ENCODE measurements around the gene RNLS. TPM values are rescaled to one million over a fixed set of nuclear protein-coding genes. Genes with fewer than 3 reads are reported as not detected.

Gene RNLS
- total RNA-seq, 1 donor from 2014 or later = 13.3 TPM

DNA sequence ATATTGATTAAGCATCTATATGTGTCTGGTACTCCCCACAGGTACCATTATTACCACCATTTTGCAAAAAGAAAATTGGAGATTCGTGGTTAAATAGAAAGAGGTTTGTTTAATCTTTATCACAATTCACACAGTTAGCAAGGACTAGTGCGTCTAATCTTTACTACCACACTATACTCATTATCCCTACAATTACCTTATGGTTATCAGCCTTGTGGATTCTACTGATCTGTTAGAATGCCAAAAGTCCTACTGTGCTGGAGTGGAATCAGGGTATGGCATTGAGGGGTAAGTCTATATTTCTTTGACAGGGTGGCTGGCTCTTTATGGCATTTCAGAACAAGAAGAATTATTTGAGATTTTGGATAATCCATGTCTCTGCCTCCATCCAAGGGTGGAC lies 156.1 kb downstream of the RNLS start:
- DNase-seq (ENCODE audit: extremely low spot score in 2 of 2) = no peak
- Histone ChIP-seq H3K27me3 (no peaks in the 10 kb centered on the region), H3K4me1 (no peaks in the 10 kb centered on the region), H3K36me3 (no peaks in the 10 kb centered on the region), H3K27ac (no peak overlapping the region), H3K9me3 (no peaks in the 10 kb centered on the region), H3K4me3 (no peak overlapping the region)
- intact Hi-C loops (cut with DNase I) = no loop called here
- TF ChIP-seq POLR2AphosphoS5 (IDR thresholded peaks at IDR 0.05; ENCODE audit: insufficient read depth in 1 of 2, low read depth in 1 of 2) (no peak), POLR2A (IDR thresholded peaks at IDR 0.05) (no peak), CTCF (IDR thresholded peaks at IDR 0.05) (no peak)

DNA sequence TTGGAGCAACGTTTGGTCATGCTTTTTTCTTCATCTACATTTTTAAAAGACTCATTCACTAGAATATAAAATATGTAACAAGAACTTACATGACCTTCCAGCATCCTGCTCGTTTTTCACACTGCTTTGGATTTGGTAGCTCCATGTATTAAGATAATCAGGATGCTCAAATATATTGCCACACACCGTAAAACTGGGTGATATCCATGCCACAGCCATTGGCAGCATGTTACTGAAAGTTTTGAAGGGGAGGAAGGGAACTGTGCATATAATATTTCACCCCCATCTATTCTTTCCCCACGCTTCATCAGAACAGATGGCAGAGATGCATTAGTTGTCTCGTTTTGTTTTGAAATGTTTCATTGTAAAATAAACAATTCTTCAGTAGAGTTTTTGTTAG lies 158.2 kb downstream of the RNLS start:
- H3K27ac ChIP-seq = no peak overlapping the region
- TF ChIP-seq POLR2AphosphoS5 (IDR thresholded peaks at IDR 0.05; ENCODE audit: insufficient read depth in 1 of 2, low read depth in 1 of 2) (no peak), POLR2A (IDR thresholded peaks at IDR 0.05) (no peak), CTCF (IDR thresholded peaks at IDR 0.05) (no peak)
- no peaks in the 10 kb centered on the region for H3K4me1 ChIP-seq
- H3K9me3 ChIP-seq = no peaks in the 10 kb centered on the region
- H3K36me3 ChIP-seq = no peaks in the 10 kb centered on the region
- intact Hi-C loops (cut with DNase I) = no loop called here
- no peak for DNase-seq (ENCODE audit: extremely low spot score in 2 of 2)
- H3K4me3 ChIP-seq = no peak overlapping the region
- H3K27me3 ChIP-seq = no peaks in the 10 kb centered on the region

DNA sequence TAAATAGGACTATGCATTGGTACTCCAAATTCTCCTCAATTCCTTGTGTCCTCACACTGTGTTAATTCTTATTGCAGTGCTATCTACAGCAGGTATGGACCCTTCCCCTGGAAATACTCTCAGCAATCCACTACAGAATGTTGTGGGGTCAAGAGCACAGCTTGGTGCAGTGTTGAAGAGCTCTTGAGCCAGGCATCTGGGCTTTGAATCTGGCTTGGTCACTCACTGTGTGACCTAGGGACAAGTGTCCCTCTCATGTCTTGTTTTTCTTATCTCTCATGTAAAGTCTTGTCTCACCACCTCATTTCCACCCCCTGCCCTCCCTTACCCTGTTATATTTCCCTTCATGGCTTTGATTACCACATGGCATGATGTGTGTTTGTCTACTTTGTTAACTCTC lies 159.4 kb downstream of the RNLS start:
- intact Hi-C loops (cut with DNase I) = no loop called here
- no peaks in the 10 kb centered on the region for H3K36me3 ChIP-seq
- no peaks in the 10 kb centered on the region for H3K27me3 ChIP-seq
- no peaks in the 10 kb centered on the region for H3K4me1 ChIP-seq
- no peak overlapping the region for H3K4me3 ChIP-seq
- no peak overlapping the region for H3K27ac ChIP-seq
- no peak for DNase-seq (ENCODE audit: extremely low spot score in 2 of 2)
- TF ChIP-seq POLR2AphosphoS5 (IDR thresholded peaks at IDR 0.05; ENCODE audit: insufficient read depth in 1 of 2, low read depth in 1 of 2) (no peak), CTCF (IDR thresholded peaks at IDR 0.05) (no peak), POLR2A (IDR thresholded peaks at IDR 0.05) (no peak)
- no peaks in the 10 kb centered on the region for H3K9me3 ChIP-seq

- no peak for DNase-seq (ENCODE audit: extremely low spot score in 2 of 2)
- intact Hi-C loops (cut with DNase I) = no loop called here
- H3K9me3 ChIP-seq = no peaks in the 10 kb centered on the region
- TF ChIP-seq POLR2AphosphoS5 (IDR thresholded peaks at IDR 0.05; ENCODE audit: insufficient read depth in 1 of 2, low read depth in 1 of 2) (no peak), CTCF (IDR thresholded peaks at IDR 0.05) (no peak), POLR2A (IDR thresholded peaks at IDR 0.05) (no peak)
- H3K27me3 ChIP-seq = no peaks in the 10 kb centered on the region
- H3K27ac ChIP-seq = no peak overlapping the region
- no peaks in the 10 kb centered on the region for H3K4me1 ChIP-seq
- H3K36me3 ChIP-seq = no peaks in the 10 kb centered on the region
- H3K4me3 ChIP-seq = no peak overlapping the region
Measured at GRCh38 chr10:88421590-88421989, 161.5 kb downstream of the RNLS start.

DNA sequence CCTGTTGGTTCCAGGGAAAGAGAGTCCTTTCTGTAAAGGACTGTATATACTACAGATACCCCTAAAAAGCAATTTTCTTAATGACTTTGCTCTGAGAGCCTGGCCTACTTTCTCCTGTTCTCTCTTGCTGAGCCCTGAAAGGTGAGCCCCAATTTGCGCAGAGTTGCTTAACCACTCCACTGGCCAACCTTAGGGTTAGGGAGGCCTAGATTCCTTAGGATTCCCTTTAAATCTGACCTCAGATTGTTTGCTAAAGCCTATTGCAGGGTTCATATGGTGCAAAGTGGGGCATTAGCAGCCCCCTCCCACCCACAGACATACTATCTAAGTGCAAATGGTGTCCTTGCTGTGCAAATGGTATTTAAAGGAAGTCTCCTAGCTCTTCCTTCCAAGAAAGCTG lies 164.2 kb downstream of the RNLS start:
- H3K27ac ChIP-seq = no peak overlapping the region
- TF ChIP-seq POLR2A (IDR thresholded peaks at IDR 0.05) (no peak), CTCF (IDR thresholded peaks at IDR 0.05) (no peak), POLR2AphosphoS5 (IDR thresholded peaks at IDR 0.05; ENCODE audit: insufficient read depth in 1 of 2, low read depth in 1 of 2) (no peak)
- H3K4me3 ChIP-seq = no peak overlapping the region
- DNase-seq (ENCODE audit: extremely low spot score in 2 of 2) = no peak
- no peaks in the 10 kb centered on the region for H3K9me3 ChIP-seq
- no peaks in the 10 kb centered on the region for H3K4me1 ChIP-seq
- no peaks in the 10 kb centered on the region for H3K36me3 ChIP-seq
- intact Hi-C loops (cut with DNase I) = no loop called here
- H3K27me3 ChIP-seq = no peaks in the 10 kb centered on the region

Measured in vagina (tissue), 2 donors.